Gastroesophageal sphincter (tissue), 4 donors: Measurements from ENCODE around the gene SMYD2. TPM values are rescaled to one million over a fixed set of nuclear protein-coding genes. Genes with fewer than 3 reads are reported as not detected.

Experiments
- ATAC-seq: fragments of 150-250 bp; one replicate; pipeline ENCODE4 v1.9.1; 2016; ENCODE audit warnings: mild to moderate bottlenecking, moderate library complexity
- H3K27ac ChIP-seq, 4 donors: fragments of 200-600 bp; sonication (generic) in 3 of 4; 1 replicate in 3 of 4; 2 replicates in 1 of 4; pipeline ENCODE4 v1.5.1; 2016 to 2019
- H3K27me3 ChIP-seq: fragments of 200-600 bp; sonication (generic); one replicate; pipeline ENCODE4 v1.5.1; 2019
- H3K36me3 ChIP-seq, 2 donors: fragments of 200-600 bp; sonication (generic); one replicate each; pipeline ENCODE4 v1.5.1; 2019; ENCODE audit warnings: control low read depth in 1 of 2
- H3K4me1 ChIP-seq, 3 donors: fragments of 200-600 bp; sonication (generic); 1 replicate in 2 of 3; 2 replicates in 1 of 3; pipeline ENCODE4 v1.5.1; 2016 to 2019; ENCODE audit warnings: control low read depth in 2 of 3
- H3K4me3 ChIP-seq, 2 donors: fragments of 200-600 bp; sonication (generic); one replicate each; pipeline ENCODE4 v1.5.1; 2019; ENCODE audit warnings: mild to moderate bottlenecking in 1 of 2, moderate library complexity in 1 of 2
- H3K9me3 ChIP-seq, 3 donors: fragments of 200-600 bp; sonication (generic); one replicate each; pipeline ENCODE4 v1.5.1; 2017 to 2019; ENCODE audit warnings: control low read depth in 2 of 3
- EP300 ChIP-seq: sonication (generic); formaldehyde crosslinking; IDR thresholded peaks from one replicate; pipeline ENCODE4 v1.6.1; 2017; ENCODE audit warnings: antibody characterized with exemption, mild to moderate bottlenecking
- POLR2A ChIP-seq, 2 donors: fragments of 450-650 bp; IDR thresholded peaks; one replicate each; pipeline ENCODE4 v1.6.1; 2017; ENCODE audit warnings: antibody characterized with exemption in 2 of 2, mild to moderate bottlenecking in 2 of 2, moderate library complexity in 1 of 2
- POLR2AphosphoS5 ChIP-seq: sonication (generic); formaldehyde crosslinking; IDR thresholded peaks from one replicate; pipeline ENCODE4 v1.6.1; 2017; ENCODE audit warnings: antibody characterized with exemption
- WGBS, 2 donors: methylation state at CpG; one replicate each; pipeline ENCODE4 v1.1.5; 2018; ENCODE audit warnings: low coverage in 1 of 2; 5-methylcytosine and 5-hydroxymethylcytosine counted together
- total RNA-seq, 4 donors: library from RNA; depleted of rRNA; stranded (reverse); fragments of >200 nt; gene quantifications; one replicate each; pipeline ENCODE4 v1.1.0, GENCODE V29; 2016
- TF ChIP-seq, protein P1 (sequence below), 4 experiments: fragments of 200-600 bp in 2 of 4; fragments of 450-650 bp in 2 of 4; sonication (generic) in 1 of 4; IDR thresholded peaks; one replicate each; pipeline ENCODE4 v1.5.1; 2017 to 2019; ENCODE audit warnings: antibody characterized with exemption in 4 of 4, mild to moderate bottlenecking in 2 of 4, moderate library complexity in 2 of 4

SMYD2 gene
- total RNA-seq, 4 donors from 2014 or later, result 12.0 to 30.3 (median 20.5) TPM

DNA sequence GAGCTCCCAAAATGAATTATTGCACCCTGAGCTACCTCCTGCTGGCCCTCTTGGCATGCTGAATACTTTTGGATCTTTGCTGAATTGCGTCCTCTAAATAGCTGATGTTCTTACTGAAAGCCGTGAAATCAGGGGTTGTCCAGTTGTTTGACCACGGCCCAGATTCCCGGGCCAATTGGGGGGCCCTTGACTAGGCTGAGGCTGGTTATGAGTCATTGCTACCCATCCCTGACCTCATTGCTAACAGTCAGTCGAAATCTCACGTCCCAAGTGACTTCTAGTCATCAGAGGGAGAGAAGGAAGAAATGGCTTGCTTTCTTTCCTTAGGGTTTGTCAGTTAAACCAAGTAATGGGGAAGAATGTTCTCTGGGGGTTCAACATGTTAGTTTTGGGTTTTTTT is 37.4 kb downstream of the SMYD2 start:
- Histone ChIP-seq H3K4me3 (no peak overlapping the region), H3K36me3 (peaks cover 0 to 53% of the 10 kb centered on the region in 2 donors), H3K27me3 (no peaks in the 10 kb centered on the region), H3K4me1 (no peaks in the 10 kb centered on the region), H3K9me3 (no peaks in the 10 kb centered on the region), H3K27ac (no peak overlapping the region)
- WGBS, 2 donors, result 70 to 75% methylated on average over 2 to 6 of the region's 6 CpGs
- no peak for TF ChIP-seq POLR2A (IDR thresholded peaks at IDR 0.05)
- TF ChIP-seq EP300, result no peak
- TF ChIP-seq, protein P1, sequence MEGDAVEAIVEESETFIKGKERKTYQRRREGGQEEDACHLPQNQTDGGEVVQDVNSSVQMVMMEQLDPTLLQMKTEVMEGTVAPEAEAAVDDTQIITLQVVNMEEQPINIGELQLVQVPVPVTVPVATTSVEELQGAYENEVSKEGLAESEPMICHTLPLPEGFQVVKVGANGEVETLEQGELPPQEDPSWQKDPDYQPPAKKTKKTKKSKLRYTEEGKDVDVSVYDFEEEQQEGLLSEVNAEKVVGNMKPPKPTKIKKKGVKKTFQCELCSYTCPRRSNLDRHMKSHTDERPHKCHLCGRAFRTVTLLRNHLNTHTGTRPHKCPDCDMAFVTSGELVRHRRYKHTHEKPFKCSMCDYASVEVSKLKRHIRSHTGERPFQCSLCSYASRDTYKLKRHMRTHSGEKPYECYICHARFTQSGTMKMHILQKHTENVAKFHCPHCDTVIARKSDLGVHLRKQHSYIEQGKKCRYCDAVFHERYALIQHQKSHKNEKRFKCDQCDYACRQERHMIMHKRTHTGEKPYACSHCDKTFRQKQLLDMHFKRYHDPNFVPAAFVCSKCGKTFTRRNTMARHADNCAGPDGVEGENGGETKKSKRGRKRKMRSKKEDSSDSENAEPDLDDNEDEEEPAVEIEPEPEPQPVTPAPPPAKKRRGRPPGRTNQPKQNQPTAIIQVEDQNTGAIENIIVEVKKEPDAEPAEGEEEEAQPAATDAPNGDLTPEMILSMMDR (IDR thresholded peaks at IDR 0.05), result no peak
- no peak for TF ChIP-seq POLR2AphosphoS5
- ATAC-seq, result no peak

DNA sequence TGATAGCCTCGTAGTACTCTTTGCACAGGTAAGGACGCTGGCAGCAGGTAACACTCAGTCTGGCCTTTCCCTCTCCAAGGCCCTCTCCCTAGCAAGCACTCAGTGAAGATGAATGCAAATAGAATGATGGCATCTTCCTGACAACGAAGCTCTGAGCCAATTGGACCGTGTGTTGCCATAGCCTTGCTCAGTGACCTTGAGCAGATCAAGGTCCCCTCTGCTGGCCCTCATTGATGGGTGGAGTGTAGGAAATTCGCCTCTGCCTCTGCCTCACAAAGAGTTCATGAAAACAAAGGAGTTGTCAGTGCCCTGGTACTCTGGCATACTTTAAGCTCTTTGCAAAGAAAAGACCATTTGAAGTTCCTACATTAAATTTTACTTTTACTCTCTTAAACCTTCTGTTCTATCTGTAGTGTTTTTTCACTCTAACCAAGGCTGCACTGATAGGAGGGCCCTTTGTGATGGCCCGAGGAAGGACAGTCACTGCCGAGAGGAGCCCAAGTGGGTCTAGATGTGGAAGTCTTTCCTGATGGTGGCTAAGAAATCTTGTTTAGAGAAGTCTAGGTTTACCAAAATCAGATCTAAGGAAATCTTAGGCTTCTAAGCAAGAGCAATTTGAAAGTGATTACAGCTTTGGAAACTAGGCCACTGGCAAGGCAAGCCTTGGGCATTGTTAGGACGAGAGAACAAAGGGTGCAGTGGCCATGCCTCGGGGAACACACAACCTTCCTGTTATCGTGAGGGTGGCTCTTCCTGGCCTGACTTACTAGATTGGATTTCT is 38.2 kb downstream of the SMYD2 start:
- Histone ChIP-seq H3K9me3 (no peaks in the 10 kb centered on the region), H3K27me3 (no peaks in the 10 kb centered on the region), H3K36me3 (peaks cover 0 to 55% of the 10 kb centered on the region in 2 donors), H3K27ac (no peak overlapping the region), H3K4me1 (no peaks in the 10 kb centered on the region), H3K4me3 (no peak overlapping the region)
- TF ChIP-seq, protein P1 (IDR thresholded peaks at IDR 0.05), result no peak
- TF ChIP-seq EP300, result no peak
- TF ChIP-seq POLR2AphosphoS5, result no peak
- no peak for TF ChIP-seq POLR2A (IDR thresholded peaks at IDR 0.05)
- ATAC-seq, result no peak
- WGBS, 2 donors, result 84 to 88% methylated on average over 7 to 9 of the region's 10 CpGs

DNA sequence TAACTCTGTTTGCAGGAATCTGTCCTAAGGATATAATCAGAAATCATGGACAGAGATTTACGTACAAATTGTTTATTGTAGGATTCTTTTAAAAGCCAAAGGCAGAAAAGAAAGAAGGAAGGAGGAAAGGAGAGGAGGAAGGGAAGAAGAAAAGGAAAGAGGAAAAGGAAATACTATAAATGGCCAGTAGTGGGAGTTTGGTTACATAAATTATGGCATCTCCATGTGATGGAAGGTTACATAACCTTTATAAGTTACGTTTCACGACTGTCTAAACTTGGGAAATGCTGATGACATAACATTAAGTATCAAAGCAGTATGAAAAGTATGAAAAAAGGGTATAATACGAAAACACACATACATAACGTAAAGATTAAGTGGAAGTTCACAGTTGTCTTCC is 39.0 kb downstream of the SMYD2 start:
- no peaks in the 10 kb centered on the region for H3K4me1 ChIP-seq
- peaks cover 0 to 54% of the 10 kb centered on the region in 2 donors for H3K36me3 ChIP-seq
- H3K9me3 ChIP-seq, result no peaks in the 10 kb centered on the region
- no peak overlapping the region for H3K4me3 ChIP-seq
- H3K27ac ChIP-seq, result no peak overlapping the region
- H3K27me3 ChIP-seq, result no peaks in the 10 kb centered on the region
- WGBS, 2 donors, result 85 to 86% methylated on average over 4 to 5 of the region's 5 CpGs
- ATAC-seq, result no peak
- TF ChIP-seq, protein P1 (IDR thresholded peaks at IDR 0.05), result no peak
- TF ChIP-seq POLR2A (IDR thresholded peaks at IDR 0.05) (no peak), POLR2AphosphoS5 (no peak), EP300 (no peak)

DNA sequence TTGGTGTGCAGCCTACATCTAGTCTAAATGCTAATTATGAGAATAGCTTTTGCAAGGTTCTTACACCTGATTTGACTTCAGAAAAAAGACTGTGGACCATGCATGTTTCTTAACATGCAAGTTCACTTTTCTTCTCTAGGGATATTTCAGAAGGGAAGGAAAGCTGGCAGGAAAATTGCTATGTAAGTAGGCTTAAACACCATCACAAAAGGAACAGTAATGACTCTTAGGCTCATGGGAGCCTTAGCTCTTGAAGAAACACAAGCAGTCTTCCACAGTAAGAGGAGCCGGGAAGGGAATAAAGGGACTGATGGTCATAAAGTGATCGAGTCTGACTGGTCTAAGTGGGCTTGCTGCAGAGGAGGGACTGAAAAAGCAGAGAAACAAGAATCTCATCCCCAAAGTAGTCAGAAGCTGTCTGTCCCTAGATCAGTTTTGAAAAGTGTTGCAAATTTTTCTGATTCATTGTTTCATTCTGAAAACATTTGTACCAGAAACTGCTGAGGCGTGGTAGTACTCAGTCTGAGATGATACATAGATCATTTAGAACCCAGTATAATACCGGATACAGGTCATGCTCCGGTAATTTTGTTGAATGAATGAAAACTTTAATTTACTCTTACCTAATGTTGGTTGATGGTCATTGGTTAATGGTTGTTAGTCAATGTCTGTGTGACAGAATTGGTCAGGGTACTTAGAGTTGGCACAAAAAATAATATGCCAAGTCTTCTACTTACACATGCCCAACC is 40.9 kb downstream of the SMYD2 start:
- TF ChIP-seq EP300 (no peak), POLR2A (IDR thresholded peaks at IDR 0.05) (no peak), POLR2AphosphoS5 (no peak)
- TF ChIP-seq, protein P1 (IDR thresholded peaks at IDR 0.05), result no peak
- Histone ChIP-seq H3K36me3 (peaks cover 0 to 60% of the 10 kb centered on the region in 2 donors), H3K27ac (no peak overlapping the region), H3K4me1 (no peaks in the 10 kb centered on the region), H3K27me3 (no peaks in the 10 kb centered on the region), H3K9me3 (no peaks in the 10 kb centered on the region), H3K4me3 (no peak overlapping the region)
- 91 to 98% methylated on average over 5 of the region's 5 CpGs for WGBS, 2 donors
- no peak for ATAC-seq
